KOPT-K1 (cell line): ENCODE results near the gene SYTL1.

Experiments used
- H3K27ac ChIP-seq: fragments of 200-600 bp; sonication (generic); 2 replicates; pipeline ENCODE4 v1.5.1; 2016; ENCODE audit warnings: antibody characterized with exemption, mild to moderate bottlenecking, low read depth, low read length; ENCODE audit not compliant: poor library complexity, severe bottlenecking
- H3K36me3 ChIP-seq: fragments of 200-600 bp; sonication (generic); 2 replicates; pipeline ENCODE4 v1.5.1; 2017; ENCODE audit warnings: antibody characterized with exemption, mild to moderate bottlenecking, low read length, moderate library complexity; ENCODE audit not compliant: insufficient read depth
- H3K9me3 ChIP-seq: fragments of 200-600 bp; sonication (generic); 2 replicates; pipeline ENCODE4 v1.5.1; 2017; ENCODE audit warnings: antibody characterized with exemption, low read length, mild to moderate bottlenecking; ENCODE audit not compliant: insufficient read depth, poor library complexity, severe bottlenecking

Gene SYTL1

GRCh38 chr1:27349784-27350662 lies 8.2 kb downstream of the SYTL1 start:
- peaks cover 20% of the 10 kb centered on the region; the same call in 1 of the 2 replicates for H3K36me3 ChIP-seq
- no peaks in the 10 kb centered on the region for H3K9me3 ChIP-seq
- no peak overlapping the region for H3K27ac ChIP-seq

DNA sequence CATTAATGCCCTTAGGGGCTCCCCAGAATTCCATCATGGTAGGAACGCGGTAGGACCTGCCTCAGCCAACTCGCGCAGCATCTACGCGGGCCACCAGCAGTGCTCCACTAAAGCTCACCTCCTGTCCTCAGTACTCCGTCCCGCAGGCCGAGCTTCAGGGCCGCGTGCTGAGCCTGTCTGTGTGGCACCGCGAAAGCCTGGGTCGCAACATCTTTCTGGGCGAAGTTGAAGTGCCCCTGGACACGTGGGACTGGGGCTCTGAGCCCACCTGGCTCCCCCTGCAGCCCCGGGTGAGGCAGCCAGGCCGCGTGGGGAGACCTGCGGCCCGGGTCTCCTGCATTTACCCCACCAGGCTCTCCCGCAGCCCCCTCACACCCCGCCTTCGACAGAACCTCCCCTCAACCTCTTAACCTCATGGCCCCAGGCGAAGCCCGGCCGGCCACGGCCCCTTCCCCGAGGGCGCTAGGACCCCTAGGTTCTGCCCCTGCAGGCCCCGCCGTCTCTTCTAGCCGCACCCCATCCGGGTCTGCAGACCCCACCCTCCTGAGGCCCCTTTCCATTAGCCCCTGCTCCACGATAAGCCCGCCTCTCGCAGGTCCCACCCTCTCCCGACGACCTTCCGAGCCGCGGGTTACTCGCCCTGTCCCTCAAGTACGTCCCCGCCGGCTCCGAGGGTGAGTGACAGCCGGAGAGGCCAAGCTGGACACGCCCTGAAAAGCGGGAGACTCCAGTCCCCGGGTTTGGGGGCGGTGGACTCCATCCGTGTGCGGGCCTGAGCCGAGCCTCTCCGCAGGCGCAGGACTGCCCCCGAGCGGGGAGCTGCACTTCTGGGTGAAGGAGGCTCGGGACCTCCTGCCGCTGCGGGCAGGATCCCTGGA lies 9.1 kb downstream of the SYTL1 start:
- no peaks in the 10 kb centered on the region for H3K9me3 ChIP-seq
- H3K36me3 ChIP-seq: peaks cover 11% of the 10 kb centered on the region; the same call in 1 of the 2 replicates
- H3K27ac ChIP-seq: no peak overlapping the region

DNA sequence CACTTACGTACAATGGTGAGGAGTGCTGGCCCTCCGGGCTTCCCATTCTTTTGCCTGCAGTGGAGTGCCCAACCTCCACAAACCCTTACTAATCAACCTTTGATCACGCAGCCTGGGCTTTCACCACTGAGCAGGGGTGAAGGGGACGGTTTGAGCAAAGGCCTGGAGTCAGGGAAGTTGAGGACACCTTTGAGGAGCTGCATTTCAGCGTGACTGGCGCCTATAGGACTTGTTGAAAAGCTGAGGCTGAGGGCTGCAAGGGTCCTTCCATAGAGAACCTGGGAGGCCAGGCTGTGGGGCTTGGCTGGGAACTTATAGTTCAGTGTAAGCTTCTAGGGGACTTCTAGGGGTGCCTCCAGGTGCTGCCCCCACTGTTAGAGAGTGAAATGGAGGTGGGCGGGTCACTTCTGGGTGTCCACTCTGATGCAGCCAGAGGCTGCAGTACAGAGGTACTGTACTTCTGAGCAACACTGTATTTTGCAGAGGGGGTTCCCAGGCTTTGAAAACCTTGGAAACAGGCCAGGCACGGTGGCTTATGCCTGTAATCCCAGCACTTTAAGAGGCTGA lies 9.8 kb downstream of the SYTL1 start:
- Histone ChIP-seq H3K9me3 (no peaks in the 10 kb centered on the region), H3K27ac (no peak overlapping the region), H3K36me3 (peaks cover 6% of the 10 kb centered on the region; the same call in 1 of the 2 replicates)

- Histone ChIP-seq H3K9me3 (no peaks in the 10 kb centered on the region), H3K36me3 (peaks cover 6% of the 10 kb centered on the region; the same call in 1 of the 2 replicates), H3K27ac (no peak overlapping the region)
Observed at GRCh38 chr1:27353166-27353565, 11.3 kb downstream of the SYTL1 start.

DNA sequence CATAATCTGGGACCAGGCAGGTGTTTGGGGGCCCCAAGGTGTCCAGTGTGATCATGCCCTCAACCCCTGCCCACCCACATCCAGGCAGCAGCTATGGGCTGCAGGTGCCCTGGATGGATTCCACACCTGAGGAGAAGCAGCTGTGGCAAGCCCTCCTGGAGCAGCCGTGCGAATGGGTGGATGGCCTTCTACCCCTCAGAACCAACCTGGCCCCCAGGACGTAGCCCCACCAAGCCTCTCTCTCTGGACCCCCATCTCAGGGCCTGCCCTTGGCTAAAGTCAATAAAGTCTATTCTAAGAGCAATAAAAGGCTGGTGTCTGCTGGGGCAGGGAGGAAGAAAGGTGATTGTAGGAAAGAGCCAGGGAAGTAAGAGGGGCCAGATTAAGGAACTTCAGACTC lies 11.8 kb downstream of the SYTL1 start:
- H3K9me3 ChIP-seq: no peaks in the 10 kb centered on the region
- H3K27ac ChIP-seq: no peak overlapping the region
- peaks cover 6% of the 10 kb centered on the region; the same call in 1 of the 2 replicates for H3K36me3 ChIP-seq

- H3K9me3 ChIP-seq: no peaks in the 10 kb centered on the region
- H3K27ac ChIP-seq: no peak overlapping the region
- peaks cover 6% of the 10 kb centered on the region; the same call in 1 of the 2 replicates for H3K36me3 ChIP-seq
Observed at GRCh38 chr1:27355683-27356082, 13.9 kb downstream of the SYTL1 start.

GRCh38 chr1:27356277-27356618 lies 14.4 kb downstream of the SYTL1 start:
- H3K27ac ChIP-seq: no peak overlapping the region
- H3K9me3 ChIP-seq: no peaks in the 10 kb centered on the region
- peaks cover 6% of the 10 kb centered on the region; the same call in 1 of the 2 replicates for H3K36me3 ChIP-seq

GRCh38 chr1:27356619-27357280 lies 14.9 kb downstream of the SYTL1 start:
- Histone ChIP-seq H3K9me3 (no peaks in the 10 kb centered on the region), H3K27ac (no peak overlapping the region), H3K36me3 (peaks cover 6% of the 10 kb centered on the region; the same call in 1 of the 2 replicates)

- peaks cover 6% of the 10 kb centered on the region; the same call in 1 of the 2 replicates for H3K36me3 ChIP-seq
- H3K9me3 ChIP-seq: no peaks in the 10 kb centered on the region
- H3K27ac ChIP-seq: peak overlapping the region; percentile 11
Observed at GRCh38 chr1:27357281-27358037, 15.6 kb downstream of the SYTL1 start.

DNA sequence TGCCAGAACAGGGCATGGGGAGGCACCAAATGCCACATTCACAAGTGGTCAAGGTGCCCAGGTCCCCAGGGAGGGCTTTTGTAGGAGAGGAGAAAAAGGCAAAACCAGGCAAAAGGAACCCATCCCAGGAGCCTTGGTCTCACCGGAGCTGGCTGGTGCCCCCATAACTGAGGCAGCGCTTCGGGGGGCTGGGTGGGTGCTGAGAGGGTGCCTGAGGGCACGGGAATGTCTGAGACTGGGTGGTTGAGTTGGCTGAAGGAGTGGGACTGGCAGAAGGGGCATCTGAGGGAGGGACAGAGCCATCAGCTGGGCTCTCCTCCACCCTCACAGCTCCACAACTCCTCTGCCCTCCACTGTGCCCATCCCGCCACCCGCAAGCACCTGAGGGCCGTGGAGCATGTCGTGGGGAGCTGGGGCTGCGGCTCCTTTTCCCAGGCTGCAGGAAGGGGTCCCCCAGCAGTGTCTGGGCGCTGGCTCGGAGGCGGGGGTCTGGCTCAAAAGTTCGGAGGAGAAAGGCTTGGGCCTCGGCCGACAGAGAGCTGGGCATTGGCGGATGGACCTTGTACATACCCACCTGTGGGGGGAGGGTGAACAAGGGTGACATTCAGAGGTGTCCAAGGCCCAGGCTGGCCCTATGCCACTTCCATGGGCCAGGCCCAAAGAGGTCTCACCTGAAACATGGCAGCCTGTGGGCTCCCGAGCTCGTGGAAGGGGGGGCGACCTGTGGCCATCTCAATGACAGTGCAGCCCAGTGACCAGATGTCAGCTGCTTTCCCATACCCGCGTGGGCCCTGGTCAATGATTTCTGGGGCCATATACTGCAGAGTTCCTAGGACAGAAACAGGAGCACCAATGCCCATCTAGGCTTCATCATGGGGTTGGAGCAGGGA lies 16.5 kb downstream of the SYTL1 start:
- Histone ChIP-seq H3K9me3 (no peaks in the 10 kb centered on the region), H3K36me3 (peaks cover 3% of the 10 kb centered on the region; the same call in 1 of the 2 replicates), H3K27ac (no peak overlapping the region)

DNA sequence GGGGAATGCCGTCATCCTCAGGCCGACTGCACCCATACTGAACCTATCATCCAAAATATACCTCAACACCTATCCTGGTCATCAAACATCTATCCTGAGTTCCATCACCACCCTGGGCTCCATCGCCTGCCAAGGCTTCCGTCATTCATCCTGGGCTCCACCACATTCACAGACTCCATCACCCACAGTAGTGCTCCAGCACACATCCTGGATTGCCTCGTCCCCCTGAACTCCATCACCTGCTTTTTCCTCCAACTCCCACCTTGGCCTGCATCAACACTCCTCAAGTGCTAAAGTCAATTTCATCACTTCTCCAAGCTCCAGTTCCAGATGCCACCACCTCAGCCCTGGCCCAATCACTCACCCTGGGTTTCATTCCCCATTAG lies 17.1 kb downstream of the SYTL1 start:
- Histone ChIP-seq H3K9me3 (no peaks in the 10 kb centered on the region), H3K27ac (no peak overlapping the region), H3K36me3 (no peaks in the 10 kb centered on the region)

DNA sequence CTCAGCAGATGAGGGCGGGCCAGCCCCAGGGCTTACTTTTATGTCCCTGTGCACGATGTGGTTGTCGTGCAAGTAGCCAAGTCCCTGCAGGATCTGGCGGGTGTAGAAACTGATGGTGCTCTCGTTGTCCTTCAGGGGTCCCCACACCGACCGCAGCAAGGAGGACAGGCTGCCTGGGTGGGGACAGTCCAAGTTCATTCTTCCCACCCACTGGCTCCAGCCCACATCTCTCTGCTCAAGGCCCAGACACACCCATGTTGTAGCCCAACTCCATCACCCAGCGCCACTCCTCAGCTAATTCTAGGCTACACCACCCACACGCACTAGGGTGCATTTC lies 18.0 kb downstream of the SYTL1 start:
- no peaks in the 10 kb centered on the region for H3K9me3 ChIP-seq
- no peak overlapping the region for H3K27ac ChIP-seq
- H3K36me3 ChIP-seq: no peaks in the 10 kb centered on the region

GRCh38 chr1:27360159-27361043 lies 18.6 kb downstream of the SYTL1 start:
- Histone ChIP-seq H3K27ac (no peak overlapping the region), H3K36me3 (no peaks in the 10 kb centered on the region), H3K9me3 (no peaks in the 10 kb centered on the region)
